ENCODE results near the gene KLF2.
"Not testable (repeated sequence)": the region's sequence is repeated elsewhere in the genome, so short reads cannot be mapped to it uniquely, and the experiment has no call there.

The KLF2 gene

GRCh38 chr19:16305060-16305459, 19.6 kb upstream of the KLF2 start:
- intact Hi-C loops (cut with DNase I); DNase-seq: not testable (repeated sequence)

- intact Hi-C loops (cut with DNase I) = no loop called here
- DNase-seq = no peak
Measured at GRCh38 chr19:16306728-16307402, 17.8 kb upstream of the KLF2 start.

- intact Hi-C loops (cut with DNase I) = no loop called here
- DNase-seq = no peak
Measured at GRCh38 chr19:16308081-16308480, 16.5 kb upstream of the KLF2 start.

- no peak for DNase-seq
- intact Hi-C loops (cut with DNase I) = no loop called here
Measured at GRCh38 chr19:16309643-16310042, 15.0 kb upstream of the KLF2 start.

GRCh38 chr19:16315825-16316505, 8.7 kb upstream of the KLF2 start:
- intact Hi-C loops (cut with DNase I) = no loop called here
- DNase-seq = no peak

GRCh38 chr19:16316506-16316882, 8.1 kb upstream of the KLF2 start:
- DNase-seq = no peak
- intact Hi-C loops (cut with DNase I) = no loop called here

- intact Hi-C loops (cut with DNase I) = no loop called here
- no peak for DNase-seq
Measured at GRCh38 chr19:16319481-16319880, 5.1 kb upstream of the KLF2 start.

GRCh38 chr19:16320987-16321386, 3.6 kb upstream of the KLF2 start:
- intact Hi-C loops (cut with DNase I) = no loop called here
- DNase-seq = no peak

GRCh38 chr19:16325161-16325527, 518 bp downstream of the KLF2 start:
- no peak for DNase-seq
- intact Hi-C loops (cut with DNase I) = loop anchor here (5.0 kb wide), 1 partner anchor 43 kb away; no protein-coding TSS in a partner anchor

GRCh38 chr19:16325641-16326400, 1.2 kb downstream of the KLF2 start:
- peak in 4 of 10 donors; percentile 31 to 86 (median 61) for DNase-seq

GRCh38 chr19:16326401-16327168, 2.0 kb downstream of the KLF2 start:
- intact Hi-C loops (cut with DNase I) = loop anchor here (5.0 kb wide), 1 partner anchor 44 kb away; no protein-coding TSS in a partner anchor

More at GRCh38 chr19:16325641-16326400, 1.2 kb downstream of the KLF2 start:
- intact Hi-C loops (cut with DNase I) = loop anchor here (5.0 kb wide), 1 partner anchor 44 kb away; no protein-coding TSS in a partner anchor

GRCh38 chr19:16327169-16327475, 2.5 kb downstream of the KLF2 start:
- intact Hi-C loops (cut with DNase I) = loop anchor here (5.0 kb wide), 1 partner anchor 45 kb away; no protein-coding TSS in a partner anchor
- no peak for DNase-seq

More at GRCh38 chr19:16326401-16327168, 2.0 kb downstream of the KLF2 start:
- DNase-seq = no peak

- no peak for DNase-seq
- intact Hi-C loops (cut with DNase I) = loop anchor here (5.0 kb wide), 1 partner anchor 45 kb away; no protein-coding TSS in a partner anchor
Measured at GRCh38 chr19:16327501-16327900, 2.9 kb downstream of the KLF2 start.

GRCh38 chr19:16327911-16328823, 3.5 kb downstream of the KLF2 start:
- peak in 8 of 10 donors; percentile 24 to 87 (median 46) for DNase-seq
- intact Hi-C loops (cut with DNase I) = loop anchor here (5.0 kb wide), 1 partner anchor 46 kb away; no protein-coding TSS in a partner anchor

- peak in 2 of 10 donors; percentile 14 to 88 for DNase-seq
- intact Hi-C loops (cut with DNase I) = loop anchor here (5.0 kb wide), 1 partner anchor 47 kb away; no protein-coding TSS in a partner anchor
Measured at GRCh38 chr19:16328824-16329482, 4.3 kb downstream of the KLF2 start.

- no peak for DNase-seq
- intact Hi-C loops (cut with DNase I) = no loop called here
Measured at GRCh38 chr19:16330368-16330801, 5.8 kb downstream of the KLF2 start.

- intact Hi-C loops (cut with DNase I) = no loop called here
Measured at GRCh38 chr19:16330806-16331690, 6.4 kb downstream of the KLF2 start.

More at GRCh38 chr19:16330806-16331690, 6.4 kb downstream of the KLF2 start:
- DNase-seq = no peak

Data from posterior cingulate gyrus (tissue), 11 donors.